ENCODE results near the gene ATE1. TPM values are rescaled to one million over a fixed set of nuclear protein-coding genes. Genes with fewer than 3 reads are reported as not detected.

The ATE1 gene
- total and polyA plus RNA-seq, 8 donors = 4.9 to 47.4 (median 9.1) TPM

DNA sequence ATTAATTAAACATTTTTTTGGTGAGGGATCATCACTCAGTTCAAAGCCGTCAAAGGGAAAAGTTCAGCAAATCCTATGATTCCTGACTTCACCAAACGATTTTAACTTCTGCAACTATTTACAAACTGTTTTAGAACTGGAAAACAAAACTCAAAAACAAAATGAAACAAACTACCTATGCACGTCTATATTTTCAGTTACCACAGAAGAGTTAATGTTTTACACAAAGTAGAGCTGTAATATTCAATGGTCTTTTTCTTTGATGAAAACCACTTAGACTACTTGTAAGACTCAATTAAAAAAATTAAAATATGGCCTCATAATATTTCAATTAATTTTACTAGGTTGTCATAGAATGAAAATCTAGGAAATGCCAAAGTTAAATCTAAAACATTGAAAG is 131.5 kb downstream of the ATE1 start:
- no peaks in the 10 kb centered on the region for H3K4me1 ChIP-seq
- H3K4me3 ChIP-seq = no peak overlapping the region
- no peak for DNase-seq
- 87 to 94% (median 89%) methylated on average over 3 of the region's 3 CpGs for WGBS, 5 donors
- TF ChIP-seq POLR2AphosphoS5 (IDR thresholded peaks at IDR 0.05) = no peak
- no peak for TF ChIP-seq EP300 (IDR thresholded peaks at IDR 0.05)
- TF ChIP-seq, protein P1, sequence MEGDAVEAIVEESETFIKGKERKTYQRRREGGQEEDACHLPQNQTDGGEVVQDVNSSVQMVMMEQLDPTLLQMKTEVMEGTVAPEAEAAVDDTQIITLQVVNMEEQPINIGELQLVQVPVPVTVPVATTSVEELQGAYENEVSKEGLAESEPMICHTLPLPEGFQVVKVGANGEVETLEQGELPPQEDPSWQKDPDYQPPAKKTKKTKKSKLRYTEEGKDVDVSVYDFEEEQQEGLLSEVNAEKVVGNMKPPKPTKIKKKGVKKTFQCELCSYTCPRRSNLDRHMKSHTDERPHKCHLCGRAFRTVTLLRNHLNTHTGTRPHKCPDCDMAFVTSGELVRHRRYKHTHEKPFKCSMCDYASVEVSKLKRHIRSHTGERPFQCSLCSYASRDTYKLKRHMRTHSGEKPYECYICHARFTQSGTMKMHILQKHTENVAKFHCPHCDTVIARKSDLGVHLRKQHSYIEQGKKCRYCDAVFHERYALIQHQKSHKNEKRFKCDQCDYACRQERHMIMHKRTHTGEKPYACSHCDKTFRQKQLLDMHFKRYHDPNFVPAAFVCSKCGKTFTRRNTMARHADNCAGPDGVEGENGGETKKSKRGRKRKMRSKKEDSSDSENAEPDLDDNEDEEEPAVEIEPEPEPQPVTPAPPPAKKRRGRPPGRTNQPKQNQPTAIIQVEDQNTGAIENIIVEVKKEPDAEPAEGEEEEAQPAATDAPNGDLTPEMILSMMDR (IDR thresholded peaks at IDR 0.05) = no peak
- no peak for TF ChIP-seq POLR2A (IDR thresholded peaks at IDR 0.05)
- intact Hi-C loops (cut with DNase I; ENCODE audit: low total_unique reads) = no loop called here
- H3K9me3 ChIP-seq = no peaks in the 10 kb centered on the region
- H3K27ac ChIP-seq = no peak overlapping the region
- no peaks in the 10 kb centered on the region for H3K27me3 ChIP-seq
- H3K36me3 ChIP-seq = peaks cover 0 to 5% (median 2%) of the 10 kb centered on the region in 4 donors

DNA sequence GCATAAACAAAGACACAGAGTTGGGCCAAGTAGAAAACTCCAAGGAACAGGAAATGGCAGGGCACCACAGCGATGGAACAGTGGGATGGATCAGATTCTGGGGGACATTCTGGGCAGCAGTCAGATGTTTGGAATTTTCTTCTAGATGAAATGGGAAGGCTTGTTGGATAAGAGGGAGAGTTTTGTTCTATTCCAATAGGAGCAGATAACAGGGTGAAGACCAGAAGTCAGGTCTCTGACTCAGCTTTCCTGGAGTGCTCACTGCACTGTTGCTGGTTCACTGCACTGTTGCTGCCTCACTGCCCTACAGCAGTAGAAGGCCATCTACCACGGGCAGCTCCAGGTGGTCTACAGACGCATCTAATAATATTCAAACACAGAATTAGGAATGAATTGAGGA is 135.6 kb downstream of the ATE1 start:
- H3K9me3 ChIP-seq = no peaks in the 10 kb centered on the region
- no peaks in the 10 kb centered on the region for H3K27me3 ChIP-seq
- H3K36me3 ChIP-seq = peaks cover 0 to 21% (median 19%) of the 10 kb centered on the region in 4 donors
- TF ChIP-seq POLR2A (IDR thresholded peaks at IDR 0.05) (no peak), POLR2AphosphoS5 (IDR thresholded peaks at IDR 0.05) (no peak), EP300 (IDR thresholded peaks at IDR 0.05) (no peak)
- TF ChIP-seq, protein P1 (IDR thresholded peaks at IDR 0.05) = no peak
- WGBS, 5 donors = 89 to 98% (median 91%) methylated on average over 3 of the region's 3 CpGs
- no peak for DNase-seq
- intact Hi-C loops (cut with DNase I; ENCODE audit: low total_unique reads) = no loop called here
- H3K4me1 ChIP-seq = no peaks in the 10 kb centered on the region
- H3K27ac ChIP-seq = no peak overlapping the region
- H3K4me3 ChIP-seq = no peak overlapping the region

DNA sequence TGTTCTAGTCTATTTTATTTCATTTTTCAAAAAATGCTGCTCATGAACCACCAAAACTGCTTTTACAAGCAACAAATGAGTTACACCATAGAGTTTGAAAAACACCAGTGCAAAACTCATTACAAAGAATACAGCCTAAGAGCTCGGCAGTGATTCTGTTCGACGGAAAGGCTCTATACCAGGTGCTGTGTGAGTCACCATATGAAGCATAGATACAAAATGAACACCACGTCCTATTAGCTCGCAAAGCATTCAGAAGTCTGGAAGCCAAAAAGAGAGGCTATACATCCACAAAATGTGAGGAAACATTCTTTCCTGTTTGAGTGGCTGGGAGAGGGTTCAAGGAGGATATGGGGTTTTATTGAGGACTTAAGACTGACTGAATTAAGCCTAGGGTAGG is 136.1 kb downstream of the ATE1 start:
- Histone ChIP-seq H3K36me3 (peaks cover 0 to 21% (median 19%) of the 10 kb centered on the region in 4 donors), H3K9me3 (no peaks in the 10 kb centered on the region), H3K4me1 (no peaks in the 10 kb centered on the region), H3K27me3 (no peaks in the 10 kb centered on the region), H3K27ac (no peak overlapping the region), H3K4me3 (no peak overlapping the region)
- TF ChIP-seq POLR2A (IDR thresholded peaks at IDR 0.05) (no peak), EP300 (IDR thresholded peaks at IDR 0.05) (no peak), POLR2AphosphoS5 (IDR thresholded peaks at IDR 0.05) (no peak)
- TF ChIP-seq, protein P1 (IDR thresholded peaks at IDR 0.05) = no peak
- intact Hi-C loops (cut with DNase I; ENCODE audit: low total_unique reads) = no loop called here
- WGBS, 5 donors = 94 to 97% (median 96%) methylated on average over 5 of the region's 5 CpGs
- no peak for DNase-seq

DNA sequence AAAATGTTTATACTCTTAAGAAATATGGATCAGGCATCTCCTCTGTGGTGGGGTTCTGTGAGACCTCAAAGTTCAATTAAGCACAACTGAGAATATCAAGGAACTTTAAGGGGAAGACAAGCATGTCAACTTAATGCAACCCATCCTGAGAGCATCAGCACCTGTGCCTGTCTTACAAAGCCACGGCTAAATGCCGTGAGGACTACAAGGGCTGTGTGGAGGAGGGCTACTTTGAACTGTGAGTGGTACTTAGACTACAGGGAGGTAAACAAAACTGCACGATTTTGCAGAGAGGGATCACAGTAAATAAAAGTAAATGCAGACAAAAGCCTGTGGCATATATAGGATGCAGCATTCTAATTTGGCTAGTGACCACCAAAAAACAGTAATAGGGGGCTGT is 139.1 kb downstream of the ATE1 start:
- H3K4me3 ChIP-seq = no peak overlapping the region
- WGBS, 5 donors = 72 to 81% (median 75%) methylated on average over 3 of the region's 3 CpGs

More for the DNA sequence above, 139.1 kb downstream of the ATE1 start:
- Histone ChIP-seq H3K27me3 (no peaks in the 10 kb centered on the region), H3K36me3 (peaks cover 0 to 28% (median 23%) of the 10 kb centered on the region in 4 donors), H3K4me1 (no peaks in the 10 kb centered on the region), H3K27ac (no peak overlapping the region), H3K9me3 (no peaks in the 10 kb centered on the region)
- no peak for DNase-seq
- TF ChIP-seq, protein P1 (IDR thresholded peaks at IDR 0.05) = no peak
- TF ChIP-seq POLR2A (IDR thresholded peaks at IDR 0.05) (no peak), EP300 (IDR thresholded peaks at IDR 0.05) (no peak), POLR2AphosphoS5 (IDR thresholded peaks at IDR 0.05) (no peak)
- intact Hi-C loops (cut with DNase I; ENCODE audit: low total_unique reads) = no loop called here

Data from stomach (tissue), 9 donors.